ENCODE data around the gene GALNT13. TPM values are rescaled to one million over a fixed set of nuclear protein-coding genes. Genes with fewer than 3 reads are reported as not detected.

Gene GALNT13
- total RNA-seq, 1 donor from 2014 or later, result 2.0 TPM

GRCh38 chr2:154293864-154294263 is 422.1 kb downstream of the GALNT13 start:
- Mint-ChIP-seq H3K27ac (ENCODE audit: unreplicated experiment) (no peak overlapping the region), H3K36me3 (ENCODE audit: low read depth, unreplicated experiment) (no peaks in the 10 kb centered on the region), H3K4me1 (ENCODE audit: low read depth, unreplicated experiment) (no peaks in the 10 kb centered on the region), H3K27me3 (ENCODE audit: low read depth, unreplicated experiment) (no peaks in the 10 kb centered on the region), H3K4me3 (ENCODE audit: unreplicated experiment) (no peak overlapping the region), H3K9me3 (ENCODE audit: unreplicated experiment) (peaks cover 1% of the 10 kb centered on the region)
- H3K27ac ChIP-seq (ENCODE audit: low read depth, low read length), result no peak overlapping the region
- FAIRE-seq, result no peak
- no peaks in the 10 kb centered on the region for H3K79me2 ChIP-seq (ENCODE audit: insufficient read depth, low read length)
- no peak for TF ChIP-seq EZH2 (IDR thresholded peaks at IDR 0.05; ENCODE audit: insufficient read depth, low read length)
- TF ChIP-seq, protein P1, sequence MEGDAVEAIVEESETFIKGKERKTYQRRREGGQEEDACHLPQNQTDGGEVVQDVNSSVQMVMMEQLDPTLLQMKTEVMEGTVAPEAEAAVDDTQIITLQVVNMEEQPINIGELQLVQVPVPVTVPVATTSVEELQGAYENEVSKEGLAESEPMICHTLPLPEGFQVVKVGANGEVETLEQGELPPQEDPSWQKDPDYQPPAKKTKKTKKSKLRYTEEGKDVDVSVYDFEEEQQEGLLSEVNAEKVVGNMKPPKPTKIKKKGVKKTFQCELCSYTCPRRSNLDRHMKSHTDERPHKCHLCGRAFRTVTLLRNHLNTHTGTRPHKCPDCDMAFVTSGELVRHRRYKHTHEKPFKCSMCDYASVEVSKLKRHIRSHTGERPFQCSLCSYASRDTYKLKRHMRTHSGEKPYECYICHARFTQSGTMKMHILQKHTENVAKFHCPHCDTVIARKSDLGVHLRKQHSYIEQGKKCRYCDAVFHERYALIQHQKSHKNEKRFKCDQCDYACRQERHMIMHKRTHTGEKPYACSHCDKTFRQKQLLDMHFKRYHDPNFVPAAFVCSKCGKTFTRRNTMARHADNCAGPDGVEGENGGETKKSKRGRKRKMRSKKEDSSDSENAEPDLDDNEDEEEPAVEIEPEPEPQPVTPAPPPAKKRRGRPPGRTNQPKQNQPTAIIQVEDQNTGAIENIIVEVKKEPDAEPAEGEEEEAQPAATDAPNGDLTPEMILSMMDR (IDR thresholded peaks at IDR 0.05; ENCODE audit: insufficient read depth, low read depth, low read length), result no peak
- DNase-seq (ENCODE audit: low read depth), result no peak
- H3K27me3 ChIP-seq (ENCODE audit: insufficient read depth, low read length), result no peaks in the 10 kb centered on the region
- no peak overlapping the region for H2AFZ ChIP-seq (ENCODE audit: low read depth, low read length)
- no peaks in the 10 kb centered on the region for H4K20me1 ChIP-seq (ENCODE audit: insufficient read depth, low read length)
- H3K9me3 ChIP-seq (ENCODE audit: insufficient read depth, low read depth, low read length), result no peaks in the 10 kb centered on the region
- no peak overlapping the region for H3K4me3 ChIP-seq (ENCODE audit: insufficient read depth, low read depth, low read length)
- no peaks in the 10 kb centered on the region for H3K4me1 ChIP-seq (ENCODE audit: insufficient read depth, low read length)
- no peak overlapping the region for H3K9ac ChIP-seq (ENCODE audit: low read length)
- no peaks in the 10 kb centered on the region for H3K36me3 ChIP-seq (ENCODE audit: insufficient read depth, low read length)
- H3K4me2 ChIP-seq (ENCODE audit: low read length), result no peak overlapping the region

DNA sequence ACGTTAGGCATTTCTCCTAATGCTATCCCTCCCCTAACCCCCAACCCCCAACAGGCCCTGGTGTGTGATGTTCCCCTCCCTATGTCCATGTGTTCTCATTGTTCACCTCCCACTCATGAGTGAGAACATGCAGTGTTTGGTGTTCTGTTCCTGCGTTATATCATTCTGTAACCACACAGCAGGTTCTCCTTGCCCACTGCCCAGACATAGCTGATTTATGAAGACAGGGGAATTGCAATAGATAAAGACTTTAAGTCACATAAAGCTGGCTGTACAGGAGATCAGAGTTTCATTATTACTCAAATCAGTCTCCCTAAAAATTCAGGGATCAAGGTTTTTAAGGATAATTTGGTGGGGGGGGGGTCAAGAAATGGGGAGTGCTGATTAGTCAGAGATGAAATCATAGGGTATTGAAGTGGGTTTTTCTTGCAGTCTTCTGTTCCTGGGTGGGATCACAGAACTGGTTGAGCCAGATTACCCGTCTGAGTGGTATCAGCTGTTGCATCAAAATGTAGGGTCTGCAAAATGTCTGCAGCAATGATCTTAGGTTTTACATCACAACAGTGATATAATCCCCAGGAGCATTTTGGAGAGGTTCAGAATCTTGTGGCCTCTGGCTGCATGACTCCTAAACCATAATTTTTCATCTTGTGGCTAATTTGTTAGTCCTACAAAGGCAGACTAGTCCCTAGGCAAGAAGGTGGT is 434.7 kb downstream of the GALNT13 start:
- Histone ChIP-seq H3K9me3 (ENCODE audit: insufficient read depth, low read depth, low read length) (no peaks in the 10 kb centered on the region), H4K20me1 (ENCODE audit: insufficient read depth, low read length) (no peaks in the 10 kb centered on the region), H3K27ac (ENCODE audit: low read depth, low read length) (no peak overlapping the region), H3K4me2 (ENCODE audit: low read length) (no peak overlapping the region), H3K27me3 (ENCODE audit: insufficient read depth, low read length) (no peaks in the 10 kb centered on the region), H3K4me3 (ENCODE audit: insufficient read depth, low read depth, low read length) (no peak overlapping the region), H3K4me1 (ENCODE audit: insufficient read depth, low read length) (no peaks in the 10 kb centered on the region), H3K79me2 (ENCODE audit: insufficient read depth, low read length) (no peaks in the 10 kb centered on the region), H3K9ac (ENCODE audit: low read length) (no peak overlapping the region), H2AFZ (ENCODE audit: low read depth, low read length) (no peak overlapping the region), H3K36me3 (ENCODE audit: insufficient read depth, low read length) (no peaks in the 10 kb centered on the region)
- TF ChIP-seq, protein P1 (IDR thresholded peaks at IDR 0.05; ENCODE audit: insufficient read depth, low read depth, low read length), result no peak
- no peak for TF ChIP-seq EZH2 (IDR thresholded peaks at IDR 0.05; ENCODE audit: insufficient read depth, low read length)
- H3K36me3 Mint-ChIP-seq (ENCODE audit: low read depth, unreplicated experiment), result no peaks in the 10 kb centered on the region
- DNase-seq (ENCODE audit: low read depth) (no peak), FAIRE-seq (no peak)
- H3K27ac Mint-ChIP-seq (ENCODE audit: unreplicated experiment), result no peak overlapping the region
- H3K4me3 Mint-ChIP-seq (ENCODE audit: unreplicated experiment), result no peak overlapping the region
- H3K4me1 Mint-ChIP-seq (ENCODE audit: low read depth, unreplicated experiment), result no peaks in the 10 kb centered on the region
- no peaks in the 10 kb centered on the region for H3K27me3 Mint-ChIP-seq (ENCODE audit: low read depth, unreplicated experiment)
- no peaks in the 10 kb centered on the region for H3K9me3 Mint-ChIP-seq (ENCODE audit: unreplicated experiment)

- no peaks in the 10 kb centered on the region for H3K27me3 ChIP-seq (ENCODE audit: insufficient read depth, low read length)
- FAIRE-seq, result no peak
- no peaks in the 10 kb centered on the region for H3K4me1 ChIP-seq (ENCODE audit: insufficient read depth, low read length)
Observed at GRCh38 chr2:154307007-154307406, 435.3 kb downstream of the GALNT13 start.

More at GRCh38 chr2:154307007-154307406, 435.3 kb downstream of the GALNT13 start:
- Mint-ChIP-seq H3K36me3 (ENCODE audit: low read depth, unreplicated experiment) (no peaks in the 10 kb centered on the region), H3K4me1 (ENCODE audit: low read depth, unreplicated experiment) (no peaks in the 10 kb centered on the region), H3K27ac (ENCODE audit: unreplicated experiment) (no peak overlapping the region), H3K9me3 (ENCODE audit: unreplicated experiment) (no peaks in the 10 kb centered on the region), H3K27me3 (ENCODE audit: low read depth, unreplicated experiment) (no peaks in the 10 kb centered on the region), H3K4me3 (ENCODE audit: unreplicated experiment) (no peak overlapping the region)
- Histone ChIP-seq H3K4me2 (ENCODE audit: low read length) (no peak overlapping the region), H3K27ac (ENCODE audit: low read depth, low read length) (no peak overlapping the region), H2AFZ (ENCODE audit: low read depth, low read length) (no peak overlapping the region), H3K9me3 (ENCODE audit: insufficient read depth, low read depth, low read length) (no peaks in the 10 kb centered on the region), H3K36me3 (ENCODE audit: insufficient read depth, low read length) (no peaks in the 10 kb centered on the region), H3K79me2 (ENCODE audit: insufficient read depth, low read length) (no peaks in the 10 kb centered on the region), H3K9ac (ENCODE audit: low read length) (no peak overlapping the region), H4K20me1 (ENCODE audit: insufficient read depth, low read length) (no peaks in the 10 kb centered on the region), H3K4me3 (ENCODE audit: insufficient read depth, low read depth, low read length) (no peak overlapping the region)
- no peak for DNase-seq (ENCODE audit: low read depth)
- TF ChIP-seq, protein P1 (IDR thresholded peaks at IDR 0.05; ENCODE audit: insufficient read depth, low read depth, low read length), result no peak
- TF ChIP-seq EZH2 (IDR thresholded peaks at IDR 0.05; ENCODE audit: insufficient read depth, low read length), result no peak
